Body of pancreas (tissue), 4 donors: Measurements from ENCODE around the gene BAG1. TPM values are rescaled to one million over a fixed set of nuclear protein-coding genes. Genes with fewer than 3 reads are reported as not detected.

ENCODE experiments used
- ATAC-seq: fragments of 150-250 bp; one replicate; pipeline ENCODE4 v1.9.1; 2016
- DNase-seq, 4 donors: peaks; one replicate each; pipeline ENCODE4 v3.0.0-alpha.2; 2019
- H3K27ac ChIP-seq, 4 donors: fragments of 200-600 bp; sonication (generic); 1 replicate in 3 of 4; 2 replicates in 1 of 4; pipeline versions ENCODE4 v1.5.1 to v1.6.1; 2016 to 2019; ENCODE audit warnings: mild to moderate bottlenecking in 1 of 4, mixed read lengths in 1 of 4, moderate library complexity in 1 of 4
- H3K27me3 ChIP-seq, 2 donors: fragments of 200-600 bp; sonication (generic); one replicate each; pipeline ENCODE4 v1.6.0; 2016; ENCODE audit warnings: mild to moderate bottlenecking in 1 of 2
- H3K36me3 ChIP-seq, 2 donors: fragments of 200-600 bp; sonication (generic); replicated peaks in 1 of 2; 2 replicates each; pipeline ENCODE4 v1.5.1; 2016; ENCODE audit warnings: low read depth in 2 of 2; ENCODE audit not compliant: insufficient read depth in 1 of 2
- H3K4me1 ChIP-seq: fragments of 200-600 bp; sonication (generic); one replicate; pipeline ENCODE4 v1.6.0; 2016
- H3K4me3 ChIP-seq, 2 donors: fragments of 200-600 bp; sonication (generic); 1 replicate in 1 of 2; 2 replicates in 1 of 2; pipeline ENCODE4 v1.5.1; 2016 to 2019
- H3K9me3 ChIP-seq, 3 donors: fragments of 200-600 bp; sonication (generic); 1 replicate in 2 of 3; 2 replicates in 1 of 3; pipeline ENCODE4 v1.5.1; 2016
- POLR2A ChIP-seq, 3 donors: fragments of 450-650 bp; IDR thresholded peaks; one replicate each; pipeline ENCODE4 v1.6.1; 2016; ENCODE audit warnings: antibody characterized with exemption in 3 of 3, mild to moderate bottlenecking in 2 of 3
- WGBS, 2 donors: methylation state at CpG; one replicate each; pipeline ENCODE4 v1.1.5; 2017; 5-methylcytosine and 5-hydroxymethylcytosine counted together
- intact Hi-C: fragments of 100-400 bp; cut with DNase I; formaldehyde crosslinking; loops from one replicate; pipeline ENCODE4 v1.15.1; 2023
- total RNA-seq, 2 donors: library from RNA; depleted of rRNA; stranded (reverse); fragments of >200 nt; gene quantifications; one replicate each; pipeline ENCODE4 v1.1.0, GENCODE V29; 2016
- TF ChIP-seq, protein P1 (sequence below), 7 experiments: fragments of 450-650 bp in 4 of 7; fragments of 200-600 bp in 3 of 7; sonication (generic) in 3 of 7; IDR thresholded peaks; one replicate each; pipeline ENCODE4 v1.5.1; 2016 to 2019; ENCODE audit warnings: antibody characterized with exemption in 7 of 7

Gene BAG1
- total RNA-seq, 2 donors from 2014 or later, result 46.5 to 80.2 TPM

- DNase-seq (no peak), ATAC-seq (no peak)
- no peaks in the 10 kb centered on the region for H3K9me3 ChIP-seq
- peaks cover 23% of the 10 kb centered on the region for H3K4me1 ChIP-seq
- peaks cover 0 to 16% of the 10 kb centered on the region in 2 donors for H3K36me3 ChIP-seq
- no peak for TF ChIP-seq POLR2A (IDR thresholded peaks at IDR 0.05)
- TF ChIP-seq, protein P1, sequence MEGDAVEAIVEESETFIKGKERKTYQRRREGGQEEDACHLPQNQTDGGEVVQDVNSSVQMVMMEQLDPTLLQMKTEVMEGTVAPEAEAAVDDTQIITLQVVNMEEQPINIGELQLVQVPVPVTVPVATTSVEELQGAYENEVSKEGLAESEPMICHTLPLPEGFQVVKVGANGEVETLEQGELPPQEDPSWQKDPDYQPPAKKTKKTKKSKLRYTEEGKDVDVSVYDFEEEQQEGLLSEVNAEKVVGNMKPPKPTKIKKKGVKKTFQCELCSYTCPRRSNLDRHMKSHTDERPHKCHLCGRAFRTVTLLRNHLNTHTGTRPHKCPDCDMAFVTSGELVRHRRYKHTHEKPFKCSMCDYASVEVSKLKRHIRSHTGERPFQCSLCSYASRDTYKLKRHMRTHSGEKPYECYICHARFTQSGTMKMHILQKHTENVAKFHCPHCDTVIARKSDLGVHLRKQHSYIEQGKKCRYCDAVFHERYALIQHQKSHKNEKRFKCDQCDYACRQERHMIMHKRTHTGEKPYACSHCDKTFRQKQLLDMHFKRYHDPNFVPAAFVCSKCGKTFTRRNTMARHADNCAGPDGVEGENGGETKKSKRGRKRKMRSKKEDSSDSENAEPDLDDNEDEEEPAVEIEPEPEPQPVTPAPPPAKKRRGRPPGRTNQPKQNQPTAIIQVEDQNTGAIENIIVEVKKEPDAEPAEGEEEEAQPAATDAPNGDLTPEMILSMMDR (IDR thresholded peaks at IDR 0.05), result no peak
- H3K27ac ChIP-seq, result peak overlapping the region; percentile 49 to 92 (median 81)
- 18 to 21% methylated on average over 13 of the region's 13 CpGs for WGBS, 2 donors
- peak overlapping the region in 1 of 2 donors; percentile 45 for H3K4me3 ChIP-seq
- intact Hi-C loops, result no loop called here
- no peaks in the 10 kb centered on the region for H3K27me3 ChIP-seq
Observed at GRCh38 chr9:33265211-33265865, 830 bp upstream of the BAG1 start.

- intact Hi-C loops, result no loop called here
- DNase-seq, result peak in 3 of 4 donors; percentile 46 to 53 (median 52)
- H3K4me3 ChIP-seq, result peak overlapping the region; percentile 79 to 89
- WGBS, 2 donors, result 0 to 1% methylated on average over 23 to 36 of the region's 37 CpGs
- TF ChIP-seq, protein P1 (IDR thresholded peaks at IDR 0.05), result no peak
- no peak for TF ChIP-seq POLR2A (IDR thresholded peaks at IDR 0.05)
- no peaks in the 10 kb centered on the region for H3K27me3 ChIP-seq
- no peaks in the 10 kb centered on the region for H3K9me3 ChIP-seq
- peaks cover 4 to 12% of the 10 kb centered on the region in 2 donors for H3K36me3 ChIP-seq
- H3K4me1 ChIP-seq, result peaks cover 23% of the 10 kb centered on the region
- peak; percentile 9 for ATAC-seq
- H3K27ac ChIP-seq, result peak overlapping the region; percentile 74 to 92 (median 89)
Observed at GRCh38 chr9:33264003-33264472, 470 bp downstream of the BAG1 start.

- H3K4me1 ChIP-seq, result peaks cover 23% of the 10 kb centered on the region
- H3K9me3 ChIP-seq, result no peaks in the 10 kb centered on the region
- DNase-seq, result peak in 1 of 4 donors; percentile 24
- H3K36me3 ChIP-seq, result peaks cover 8 to 9% of the 10 kb centered on the region in 2 donors
- WGBS, 2 donors, result 7 to 17% methylated on average over 11 to 25 of the region's 25 CpGs
- TF ChIP-seq, protein P1 (IDR thresholded peaks at IDR 0.05), result no peak
- TF ChIP-seq POLR2A (IDR thresholded peaks at IDR 0.05), result no peak
- peak overlapping the region in 3 of 4 donors; percentile 88 to 92 (median 90) for H3K27ac ChIP-seq
- ATAC-seq, result no peak
- no peaks in the 10 kb centered on the region for H3K27me3 ChIP-seq
- H3K4me3 ChIP-seq, result peak overlapping the region; percentile 79 to 89
- intact Hi-C loops, result no loop called here
Observed at GRCh38 chr9:33263131-33264002, 1.1 kb downstream of the BAG1 start.

DNA sequence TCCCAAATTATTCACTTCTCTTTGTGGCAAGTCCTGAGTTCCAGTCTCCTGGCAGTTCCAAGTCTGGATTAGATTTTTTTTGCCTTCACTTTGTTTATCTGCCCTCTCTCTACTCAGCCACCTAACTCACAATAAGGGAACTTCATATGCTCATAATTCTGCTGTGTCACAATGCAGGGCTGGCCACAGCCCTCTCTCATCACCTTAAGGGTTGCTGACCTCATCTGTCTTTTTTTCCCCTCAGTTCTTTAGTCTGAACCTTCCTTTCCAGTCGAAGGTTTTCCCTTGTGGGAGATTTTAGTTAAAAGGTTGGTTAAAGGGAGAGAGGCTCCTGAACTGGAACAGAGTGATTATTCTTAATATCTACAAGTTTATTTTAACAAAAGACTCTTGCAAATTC lies 4.1 kb downstream of the BAG1 start:
- Histone ChIP-seq H3K9me3 (no peaks in the 10 kb centered on the region), H3K27ac (no peak overlapping the region), H3K36me3 (peaks cover 14 to 30% of the 10 kb centered on the region in 2 donors), H3K4me3 (no peak overlapping the region), H3K27me3 (no peaks in the 10 kb centered on the region), H3K4me1 (peaks cover 13% of the 10 kb centered on the region)
- TF ChIP-seq, protein P1 (IDR thresholded peaks at IDR 0.05), result no peak
- WGBS, 2 donors, result 75 to 78% methylated on average over 1 of the region's 1 CpG
- intact Hi-C loops, result no loop called here
- ATAC-seq (no peak), DNase-seq (no peak)
